Chondrocyte (in vitro differentiated cells): ENCODE measurements around the gene HNF4A. TPM values are rescaled to one million over a fixed set of nuclear protein-coding genes. Genes with fewer than 3 reads are reported as not detected.
"Not testable (repeated sequence)": the region's sequence is repeated elsewhere in the genome, so short reads cannot be mapped to it uniquely, and the experiment has no call there.

Experiments used
- DNase-seq: peaks from one replicate; pipeline ENCODE4 v3.0.0; 2021; ENCODE audit warnings: mixed read lengths, low spot score
- H3K27ac Mint-ChIP-seq: one replicate; pipeline ENCODE4 v1.8.0; 2021; ENCODE audit warnings: mild to moderate bottlenecking, moderate library complexity, mixed read lengths; ENCODE audit not compliant: unreplicated experiment
- H3K27me3 Mint-ChIP-seq: 2 replicates; pipeline ENCODE4 v1.8.0; 2021; ENCODE audit warnings: low read depth, mixed read lengths
- H3K36me3 Mint-ChIP-seq: 2 replicates; pipeline ENCODE4 v1.8.0; 2021; ENCODE audit warnings: low read depth, mixed read lengths
- H3K4me1 Mint-ChIP-seq: 2 replicates; pipeline ENCODE4 v1.8.0; 2021; ENCODE audit warnings: low read depth, mild to moderate bottlenecking, mixed read lengths
- H3K4me3 Mint-ChIP-seq: one replicate; pipeline ENCODE4 v1.8.0; 2021; ENCODE audit warnings: mild to moderate bottlenecking, moderate library complexity, mixed read lengths; ENCODE audit not compliant: unreplicated experiment
- H3K9me3 Mint-ChIP-seq: 2 replicates; pipeline ENCODE4 v1.8.0; 2021; ENCODE audit warnings: low read depth, mixed read lengths
- total RNA-seq: library from RNA; stranded (reverse); gene quantifications from 3 replicates; pipeline ENCODE4 v1.2.1, GENCODE V29; 2021
- TF ChIP-seq, protein P1 (sequence below): fragments of 200-600 bp; sonication (generic); IDR thresholded peaks from 2 replicates; pipeline ENCODE4 v1.5.0; 2021; ENCODE audit warnings: antibody characterized with exemption, mild to moderate bottlenecking, moderate library complexity

HNF4A gene
- total RNA-seq, 1 donor from 2014 or later, result not detected

DNA sequence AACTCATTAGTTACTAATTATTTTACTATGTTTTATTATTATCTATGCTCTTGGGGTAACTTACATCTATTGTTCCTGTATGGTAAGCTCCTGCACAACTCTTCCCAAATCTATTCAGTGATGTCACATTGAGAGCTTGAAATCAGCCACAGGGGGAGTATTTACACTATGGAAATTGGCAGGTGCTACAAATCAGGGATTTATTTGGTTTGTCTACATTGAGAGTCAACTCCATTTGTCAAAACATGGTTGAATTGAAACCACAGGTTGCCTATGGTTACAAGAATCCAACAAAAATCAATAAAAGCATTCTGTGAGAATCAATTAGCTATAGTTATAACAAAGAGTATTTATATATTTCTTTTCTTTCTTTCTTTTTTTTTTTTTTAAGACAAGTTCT lies 40.6 kb upstream of the HNF4A start:
- no peak overlapping the region for H3K4me3 Mint-ChIP-seq
- H3K36me3 Mint-ChIP-seq, result no peaks in the 10 kb centered on the region
- peaks cover 11% of the 10 kb centered on the region for H3K4me1 Mint-ChIP-seq
- H3K9me3 Mint-ChIP-seq, result no peaks in the 10 kb centered on the region
- no peak overlapping the region for H3K27ac Mint-ChIP-seq
- peaks cover 2% of the 10 kb centered on the region for H3K27me3 Mint-ChIP-seq
- no peak for DNase-seq
- TF ChIP-seq, protein P1, sequence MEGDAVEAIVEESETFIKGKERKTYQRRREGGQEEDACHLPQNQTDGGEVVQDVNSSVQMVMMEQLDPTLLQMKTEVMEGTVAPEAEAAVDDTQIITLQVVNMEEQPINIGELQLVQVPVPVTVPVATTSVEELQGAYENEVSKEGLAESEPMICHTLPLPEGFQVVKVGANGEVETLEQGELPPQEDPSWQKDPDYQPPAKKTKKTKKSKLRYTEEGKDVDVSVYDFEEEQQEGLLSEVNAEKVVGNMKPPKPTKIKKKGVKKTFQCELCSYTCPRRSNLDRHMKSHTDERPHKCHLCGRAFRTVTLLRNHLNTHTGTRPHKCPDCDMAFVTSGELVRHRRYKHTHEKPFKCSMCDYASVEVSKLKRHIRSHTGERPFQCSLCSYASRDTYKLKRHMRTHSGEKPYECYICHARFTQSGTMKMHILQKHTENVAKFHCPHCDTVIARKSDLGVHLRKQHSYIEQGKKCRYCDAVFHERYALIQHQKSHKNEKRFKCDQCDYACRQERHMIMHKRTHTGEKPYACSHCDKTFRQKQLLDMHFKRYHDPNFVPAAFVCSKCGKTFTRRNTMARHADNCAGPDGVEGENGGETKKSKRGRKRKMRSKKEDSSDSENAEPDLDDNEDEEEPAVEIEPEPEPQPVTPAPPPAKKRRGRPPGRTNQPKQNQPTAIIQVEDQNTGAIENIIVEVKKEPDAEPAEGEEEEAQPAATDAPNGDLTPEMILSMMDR, result no peak

DNA sequence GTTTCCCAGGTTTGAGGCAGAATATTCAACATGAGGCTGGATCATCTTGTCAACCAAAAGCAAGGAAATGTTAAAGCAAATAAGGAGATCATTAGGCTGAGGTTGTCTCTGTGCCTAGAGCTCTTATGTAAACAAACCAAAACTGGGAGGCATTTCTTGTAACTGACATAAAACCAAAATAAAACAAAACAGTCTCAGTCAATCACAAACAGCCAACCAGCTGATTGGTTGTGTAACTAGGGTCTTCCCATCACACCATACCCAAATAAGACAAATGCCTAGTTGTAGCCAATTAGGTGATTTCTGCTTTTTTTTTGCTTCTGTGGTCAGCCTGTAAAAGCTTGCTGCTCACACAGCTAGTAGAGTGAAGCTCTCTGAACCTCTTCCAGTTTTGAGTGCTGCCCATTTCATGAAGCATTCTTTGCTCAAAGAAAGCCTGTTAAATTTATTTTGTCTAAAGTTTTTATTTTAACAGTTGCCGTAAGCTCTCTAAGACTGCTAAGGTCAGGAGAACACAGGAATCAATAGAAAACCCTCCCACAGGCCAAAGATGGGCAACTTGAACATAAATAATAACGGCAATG lies 35.6 kb upstream of the HNF4A start:
- peaks cover 6% of the 10 kb centered on the region for H3K4me1 Mint-ChIP-seq
- TF ChIP-seq, protein P1, result no peak
- H3K9me3 Mint-ChIP-seq, result peaks cover 4% of the 10 kb centered on the region
- no peak overlapping the region for H3K27ac Mint-ChIP-seq
- no peak for DNase-seq
- H3K4me3 Mint-ChIP-seq, result no peak overlapping the region
- peaks cover 2% of the 10 kb centered on the region for H3K27me3 Mint-ChIP-seq
- H3K36me3 Mint-ChIP-seq, result no peaks in the 10 kb centered on the region

DNA sequence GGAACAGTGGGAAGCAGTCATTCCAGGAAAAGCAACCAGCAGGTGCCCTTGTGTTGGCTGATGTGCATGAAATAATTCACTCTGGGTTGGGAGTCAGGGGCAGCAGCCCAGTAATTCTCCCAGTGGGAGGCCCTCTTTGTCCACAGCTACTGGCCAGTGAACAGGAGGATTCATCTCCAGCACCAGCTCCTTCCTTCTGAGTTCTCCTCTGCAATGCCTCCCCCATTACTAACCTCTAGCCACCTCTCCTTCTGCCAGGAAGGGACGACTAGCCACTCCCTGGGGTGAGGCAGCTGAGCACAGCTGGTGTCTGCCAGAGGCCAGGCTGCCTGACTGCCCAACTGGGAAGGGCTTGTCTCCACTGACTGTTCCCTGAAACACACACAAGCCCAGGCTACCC lies 31.2 kb upstream of the HNF4A start:
- Mint-ChIP-seq H3K27ac (no peak overlapping the region), H3K4me1 (peaks cover 6% of the 10 kb centered on the region), H3K9me3 (peaks cover 4% of the 10 kb centered on the region), H3K4me3 (no peak overlapping the region), H3K27me3 (peaks cover 2% of the 10 kb centered on the region), H3K36me3 (no peaks in the 10 kb centered on the region)
- DNase-seq, result no peak
- TF ChIP-seq, protein P1, result no peak

DNA sequence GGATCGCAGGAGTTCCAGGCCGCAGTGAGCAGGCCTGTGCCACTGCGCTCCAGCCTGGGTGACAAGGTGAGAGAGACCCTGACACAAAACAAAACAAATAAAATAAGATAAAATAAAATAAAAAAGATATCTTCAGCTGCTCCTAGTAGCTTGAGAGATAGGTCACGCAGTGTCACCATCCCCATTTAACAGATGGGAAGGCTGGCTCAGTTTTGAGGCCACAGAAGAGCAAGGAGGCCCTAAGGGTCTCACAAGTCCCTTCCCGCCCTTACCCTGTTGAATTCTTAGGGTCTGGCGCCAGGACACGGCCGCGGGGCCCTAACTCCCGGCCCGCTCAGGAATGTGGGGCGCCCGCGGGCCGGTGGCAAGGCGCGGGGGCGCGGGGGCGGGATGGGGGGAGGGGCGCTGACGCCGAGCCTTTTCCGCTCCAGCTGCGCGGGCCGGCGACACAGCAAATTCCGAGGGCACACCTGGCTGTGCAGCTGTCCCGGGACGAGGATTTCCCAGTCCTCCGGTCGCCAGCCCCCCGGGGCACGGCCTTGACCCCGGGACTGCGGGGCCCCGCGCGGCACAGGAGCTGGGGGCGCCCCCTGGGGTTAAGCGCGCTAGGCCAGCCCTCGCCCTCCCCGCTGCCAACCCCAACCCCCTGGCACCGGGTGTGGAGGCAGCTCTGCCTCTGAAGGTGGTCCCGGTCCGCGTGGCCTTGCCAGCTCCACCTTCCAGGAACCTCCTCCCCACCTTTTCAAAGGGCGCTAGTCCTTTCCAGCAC lies 28.9 kb upstream of the HNF4A start:
- H3K27ac Mint-ChIP-seq, result no peak overlapping the region
- H3K4me3 Mint-ChIP-seq, result no peak overlapping the region
- peaks cover 6% of the 10 kb centered on the region for H3K4me1 Mint-ChIP-seq
- H3K27me3 Mint-ChIP-seq, result peaks cover 2% of the 10 kb centered on the region
- TF ChIP-seq, protein P1, result peak; percentile 19
- no peak for DNase-seq
- no peaks in the 10 kb centered on the region for H3K9me3 Mint-ChIP-seq
- H3K36me3 Mint-ChIP-seq, result no peaks in the 10 kb centered on the region

DNA sequence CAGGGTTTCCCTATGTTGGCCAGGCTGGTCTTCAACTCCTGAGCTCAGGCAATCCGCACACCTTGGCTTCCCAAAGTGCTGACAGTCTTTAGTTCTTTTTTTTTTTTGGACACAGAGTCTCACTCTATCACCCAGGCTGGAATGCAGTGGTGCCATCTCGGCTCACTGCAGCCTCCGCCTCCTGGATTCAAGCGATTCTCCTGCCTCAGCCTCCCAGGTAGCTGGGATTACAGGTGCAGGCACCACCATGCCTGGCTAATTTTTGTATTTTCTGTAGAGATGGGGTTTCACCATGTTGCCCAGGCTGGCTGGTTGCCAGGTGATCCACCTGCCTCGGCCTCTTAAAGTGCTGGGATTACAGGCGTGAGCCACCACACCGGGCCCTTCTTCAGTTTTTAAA lies 27.8 kb upstream of the HNF4A start:
- not testable (repeated sequence) for H3K27ac Mint-ChIP-seq, H3K27me3 Mint-ChIP-seq, DNase-seq, H3K36me3 Mint-ChIP-seq, H3K4me3 Mint-ChIP-seq, H3K4me1 Mint-ChIP-seq, H3K9me3 Mint-ChIP-seq

DNA sequence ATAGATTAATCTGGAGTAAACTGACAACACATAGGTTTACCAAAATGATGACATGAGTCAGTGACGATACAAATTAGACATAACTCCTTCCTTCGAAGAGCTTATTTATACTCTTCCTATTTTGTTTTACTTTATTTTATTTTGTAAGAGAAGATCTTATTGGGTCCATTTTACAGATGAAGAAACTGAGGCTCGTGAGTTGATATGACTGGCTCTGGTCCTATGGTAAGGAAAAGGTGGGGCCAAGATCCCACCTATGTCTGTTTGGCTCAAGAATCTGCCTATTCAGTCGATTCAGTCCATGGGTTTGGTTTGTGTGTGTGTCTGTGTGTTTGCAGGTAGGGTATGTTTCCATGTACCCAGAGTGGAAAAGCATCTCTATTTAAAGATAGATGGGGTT lies 27.1 kb upstream of the HNF4A start:
- TF ChIP-seq, protein P1, result no peak

More for the DNA sequence above, 27.1 kb upstream of the HNF4A start:
- H3K27ac Mint-ChIP-seq, result no peak overlapping the region
- H3K9me3 Mint-ChIP-seq, result no peaks in the 10 kb centered on the region
- no peak for DNase-seq
- H3K4me3 Mint-ChIP-seq, result no peak overlapping the region
- H3K27me3 Mint-ChIP-seq, result peaks cover 2% of the 10 kb centered on the region
- no peaks in the 10 kb centered on the region for H3K36me3 Mint-ChIP-seq
- H3K4me1 Mint-ChIP-seq, result peaks cover 6% of the 10 kb centered on the region
